Measurements from ENCODE around the gene ATF6. TPM values are rescaled to one million over a fixed set of nuclear protein-coding genes. Genes with fewer than 3 reads are reported as not detected.

ATF6 gene
- total RNA-seq, 1 experiment from 2014 or later, result 35.3 TPM

DNA sequence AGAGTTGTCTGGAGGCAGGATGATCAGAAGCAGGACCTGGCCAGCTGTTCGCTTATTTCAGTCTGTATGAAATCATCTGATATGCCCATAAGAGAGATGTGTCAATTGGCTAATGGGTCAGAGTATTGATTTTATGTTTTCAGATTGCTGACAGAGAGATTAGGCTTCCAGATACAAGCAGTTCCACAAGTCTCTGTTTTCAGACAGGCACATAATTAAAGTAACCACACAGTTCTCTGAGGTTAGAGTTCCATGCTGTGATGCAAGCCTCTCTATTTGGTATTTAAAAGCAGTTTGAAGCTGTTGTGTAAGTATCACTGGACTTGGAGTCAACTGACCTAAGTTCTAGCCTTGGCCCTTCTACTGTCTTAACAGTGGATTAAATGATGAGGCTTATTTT lies 50.1 kb downstream of the ATF6 start:
- H3K27ac Mint-ChIP-seq (ENCODE audit: unreplicated experiment), result no peak overlapping the region
- no peak for DNase-seq
- BruUV-seq (replicated peaks), result no TSS peak
- peaks cover 6% of the 10 kb centered on the region for H3K36me3 Mint-ChIP-seq (ENCODE audit: insufficient read depth, unreplicated experiment)
- H3K27me3 Mint-ChIP-seq (ENCODE audit: unreplicated experiment), result no peaks in the 10 kb centered on the region
- H3K4me1 Mint-ChIP-seq (ENCODE audit: low read depth, unreplicated experiment), result no peaks in the 10 kb centered on the region
- TF ChIP-seq, protein P1, sequence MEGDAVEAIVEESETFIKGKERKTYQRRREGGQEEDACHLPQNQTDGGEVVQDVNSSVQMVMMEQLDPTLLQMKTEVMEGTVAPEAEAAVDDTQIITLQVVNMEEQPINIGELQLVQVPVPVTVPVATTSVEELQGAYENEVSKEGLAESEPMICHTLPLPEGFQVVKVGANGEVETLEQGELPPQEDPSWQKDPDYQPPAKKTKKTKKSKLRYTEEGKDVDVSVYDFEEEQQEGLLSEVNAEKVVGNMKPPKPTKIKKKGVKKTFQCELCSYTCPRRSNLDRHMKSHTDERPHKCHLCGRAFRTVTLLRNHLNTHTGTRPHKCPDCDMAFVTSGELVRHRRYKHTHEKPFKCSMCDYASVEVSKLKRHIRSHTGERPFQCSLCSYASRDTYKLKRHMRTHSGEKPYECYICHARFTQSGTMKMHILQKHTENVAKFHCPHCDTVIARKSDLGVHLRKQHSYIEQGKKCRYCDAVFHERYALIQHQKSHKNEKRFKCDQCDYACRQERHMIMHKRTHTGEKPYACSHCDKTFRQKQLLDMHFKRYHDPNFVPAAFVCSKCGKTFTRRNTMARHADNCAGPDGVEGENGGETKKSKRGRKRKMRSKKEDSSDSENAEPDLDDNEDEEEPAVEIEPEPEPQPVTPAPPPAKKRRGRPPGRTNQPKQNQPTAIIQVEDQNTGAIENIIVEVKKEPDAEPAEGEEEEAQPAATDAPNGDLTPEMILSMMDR (IDR thresholded peaks at IDR 0.05; ENCODE audit: unreplicated experiment), result no peak
- H3K4me3 Mint-ChIP-seq (ENCODE audit: low read depth, unreplicated experiment), result no peak overlapping the region
- no peaks in the 10 kb centered on the region for H3K9me3 Mint-ChIP-seq (ENCODE audit: low read depth, unreplicated experiment)
- CTCF ChIA-PET, result no interaction called here
- intact Hi-C loops (cut with micrococcal nuclease; ENCODE audit: unreplicated experiment), result no loop called here

DNA sequence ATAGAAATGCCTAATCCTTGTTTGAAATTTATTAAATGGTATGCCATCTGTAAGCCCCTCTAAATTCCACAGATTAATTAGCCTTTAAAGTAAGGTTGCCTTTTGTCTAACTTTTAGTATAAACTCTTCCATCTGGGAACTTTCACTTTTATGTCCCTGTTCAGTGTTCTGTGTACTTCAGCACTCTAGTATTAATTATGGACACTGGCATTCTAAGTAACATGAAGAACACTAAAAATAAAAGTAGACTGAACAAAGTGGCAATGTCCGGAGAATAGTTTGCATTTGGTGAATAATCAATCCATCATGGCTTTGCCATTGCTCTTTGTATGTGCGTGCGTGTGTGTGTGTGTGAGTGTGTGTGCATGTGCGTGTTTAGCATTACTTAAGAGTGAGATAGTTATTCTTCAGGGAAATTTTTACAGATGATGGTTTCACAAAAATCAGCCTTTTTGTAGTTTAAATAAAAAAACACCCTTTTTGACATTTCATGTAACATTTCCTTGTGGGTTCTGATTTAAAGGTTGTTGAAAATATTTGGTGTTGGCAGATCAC lies 51.1 kb downstream of the ATF6 start:
- no TSS peak for BruUV-seq (replicated peaks)
- Mint-ChIP-seq H3K27me3 (ENCODE audit: unreplicated experiment) (no peaks in the 10 kb centered on the region), H3K4me3 (ENCODE audit: low read depth, unreplicated experiment) (no peak overlapping the region), H3K9me3 (ENCODE audit: low read depth, unreplicated experiment) (no peaks in the 10 kb centered on the region), H3K36me3 (ENCODE audit: insufficient read depth, unreplicated experiment) (peaks cover 6% of the 10 kb centered on the region), H3K27ac (ENCODE audit: unreplicated experiment) (no peak overlapping the region), H3K4me1 (ENCODE audit: low read depth, unreplicated experiment) (no peaks in the 10 kb centered on the region)
- intact Hi-C loops (cut with micrococcal nuclease; ENCODE audit: unreplicated experiment), result no loop called here
- CTCF ChIA-PET, result no interaction called here
- TF ChIP-seq, protein P1 (IDR thresholded peaks at IDR 0.05; ENCODE audit: unreplicated experiment), result no peak
- no peak for DNase-seq

DNA sequence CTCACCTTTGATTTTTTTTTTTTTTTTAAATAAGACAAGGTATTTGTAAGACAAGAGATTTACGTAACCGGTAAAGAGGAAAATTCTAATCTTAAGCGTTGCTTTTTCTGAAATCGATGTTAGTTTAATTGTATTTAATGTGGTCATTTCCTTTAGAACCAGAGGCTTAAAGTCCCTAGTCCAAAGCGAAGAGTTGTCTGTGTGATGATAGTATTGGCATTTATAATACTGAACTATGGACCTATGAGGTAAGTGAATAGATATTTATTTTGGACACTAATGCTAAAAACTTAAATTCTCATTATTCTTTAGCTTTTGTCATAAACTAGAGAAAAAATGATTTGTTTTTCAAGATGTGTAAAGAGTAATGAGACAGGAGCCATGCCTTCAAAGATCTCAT lies 54.8 kb downstream of the ATF6 start:
- H3K4me3 Mint-ChIP-seq (ENCODE audit: low read depth, unreplicated experiment), result no peak overlapping the region
- no peaks in the 10 kb centered on the region for H3K27me3 Mint-ChIP-seq (ENCODE audit: unreplicated experiment)
- no peaks in the 10 kb centered on the region for H3K4me1 Mint-ChIP-seq (ENCODE audit: low read depth, unreplicated experiment)
- CTCF ChIA-PET, result no interaction called here
- no peak overlapping the region for H3K27ac Mint-ChIP-seq (ENCODE audit: unreplicated experiment)
- intact Hi-C loops (cut with micrococcal nuclease; ENCODE audit: unreplicated experiment), result no loop called here
- TF ChIP-seq, protein P1 (IDR thresholded peaks at IDR 0.05; ENCODE audit: unreplicated experiment), result no peak
- H3K36me3 Mint-ChIP-seq (ENCODE audit: insufficient read depth, unreplicated experiment), result no peaks in the 10 kb centered on the region
- no peak for DNase-seq
- no TSS peak for BruUV-seq (replicated peaks)
- H3K9me3 Mint-ChIP-seq (ENCODE audit: low read depth, unreplicated experiment), result no peaks in the 10 kb centered on the region

DNA sequence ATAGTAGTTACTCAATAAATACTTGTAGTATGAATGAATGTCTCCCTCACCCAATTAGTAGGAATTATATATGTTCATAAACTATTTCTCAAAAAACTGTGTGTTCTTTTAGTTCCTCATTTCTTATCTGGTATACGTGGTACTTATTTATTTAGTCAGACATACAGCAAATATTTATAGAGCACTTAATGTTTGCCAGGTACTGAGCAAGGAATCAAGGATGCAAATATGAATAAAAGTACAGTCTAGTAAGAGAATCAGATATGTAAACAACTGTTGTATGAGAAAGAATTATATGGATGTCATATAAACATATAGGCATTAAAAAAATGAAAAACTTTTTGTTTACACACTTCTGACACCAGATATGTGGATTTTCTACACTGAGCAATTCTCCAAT lies 58.5 kb downstream of the ATF6 start:
- Mint-ChIP-seq H3K27me3 (ENCODE audit: unreplicated experiment) (no peaks in the 10 kb centered on the region), H3K4me3 (ENCODE audit: low read depth, unreplicated experiment) (no peak overlapping the region), H3K4me1 (ENCODE audit: low read depth, unreplicated experiment) (peaks cover 7% of the 10 kb centered on the region), H3K9me3 (ENCODE audit: low read depth, unreplicated experiment) (peaks cover 4% of the 10 kb centered on the region), H3K27ac (ENCODE audit: unreplicated experiment) (no peak overlapping the region), H3K36me3 (ENCODE audit: insufficient read depth, unreplicated experiment) (peaks cover 5% of the 10 kb centered on the region)
- intact Hi-C loops (cut with micrococcal nuclease; ENCODE audit: unreplicated experiment), result no loop called here
- CTCF ChIA-PET, result no interaction called here
- BruUV-seq (replicated peaks), result no TSS peak
- DNase-seq, result no peak
- TF ChIP-seq, protein P1 (IDR thresholded peaks at IDR 0.05; ENCODE audit: unreplicated experiment), result no peak

Measured in Calu3 (cell line).